Hepatic stellate cell (primary cell): ENCODE data around the gene OTUB2.
A peak's percentile ranks its signal among the peaks of the same experiment; 100 is the strongest.
"Not testable (repeated sequence)": the region's sequence is repeated elsewhere in the genome, so short reads cannot be mapped to it uniquely, and the experiment has no call there.

ENCODE experiments used
- DNase-seq: peaks from one replicate; pipeline ENCODE4 v3.0.0; 2011; ENCODE audit warnings: low spot score

OTUB2 gene

GRCh38 chr14:94058128-94058673 is 32.1 kb downstream of the OTUB2 start:
- no peak for DNase-seq

GRCh38 chr14:94058674-94059138 is 32.6 kb downstream of the OTUB2 start:
- DNase-seq, result no peak

- no peak for DNase-seq
Measured at GRCh38 chr14:94059998-94060397, 33.9 kb downstream of the OTUB2 start.

GRCh38 chr14:94062344-94062940 is 36.3 kb downstream of the OTUB2 start:
- no peak for DNase-seq

GRCh38 chr14:94066089-94066676 is 40.0 kb downstream of the OTUB2 start:
- no peak for DNase-seq

GRCh38 chr14:94072076-94072475 is 45.9 kb downstream of the OTUB2 start:
- not testable (repeated sequence) for DNase-seq

GRCh38 chr14:94074534-94074933 is 48.4 kb downstream of the OTUB2 start:
- no peak for DNase-seq

GRCh38 chr14:94075008-94075407 is 48.9 kb downstream of the OTUB2 start:
- DNase-seq, result no peak

- no peak for DNase-seq
Measured at GRCh38 chr14:94077111-94077821, 51.1 kb downstream of the OTUB2 start.

GRCh38 chr14:94077823-94078222 is 51.7 kb downstream of the OTUB2 start:
- DNase-seq, result no peak

GRCh38 chr14:94079891-94080620 is 53.9 kb downstream of the OTUB2 start:
- peak; percentile 61 for DNase-seq

- DNase-seq, result peak; percentile 98
Measured at GRCh38 chr14:94080621-94081385, 54.7 kb downstream of the OTUB2 start, which contains the start of the genes DDX24 and IFI27L1. DDX24 (minus strand) TSS chr14:94081202; CDS start chr14:94079742, 1,460 bp downstream. IFI27L1 (plus strand) TSS chr14:94081310; CDS start chr14:94096938, 15,628 bp downstream.

- no peak for DNase-seq
Measured at GRCh38 chr14:94081386-94081820, 55.3 kb downstream of the OTUB2 start.

- no peak for DNase-seq
Measured at GRCh38 chr14:94087891-94088290, 61.8 kb downstream of the OTUB2 start.

GRCh38 chr14:94088516-94088915 is 62.4 kb downstream of the OTUB2 start:
- DNase-seq, result peak; percentile 43

- no peak for DNase-seq
Measured at GRCh38 chr14:94089479-94089878, 63.3 kb downstream of the OTUB2 start.

GRCh38 chr14:94093418-94093817 is 67.3 kb downstream of the OTUB2 start:
- no peak for DNase-seq

GRCh38 chr14:94097091-94097490 is 71.0 kb downstream of the OTUB2 start:
- DNase-seq, result no peak
